GM19452 (cell line): Measurements from ENCODE around the gene KLRG1.

Source experiments
- ATAC-seq: cut with Tn5 transposase; IDR thresholded peaks from one replicate; pipeline ENCODE4 v1.9.1; 2021; ENCODE audit not compliant: unreplicated experiment

The KLRG1 gene

DNA sequence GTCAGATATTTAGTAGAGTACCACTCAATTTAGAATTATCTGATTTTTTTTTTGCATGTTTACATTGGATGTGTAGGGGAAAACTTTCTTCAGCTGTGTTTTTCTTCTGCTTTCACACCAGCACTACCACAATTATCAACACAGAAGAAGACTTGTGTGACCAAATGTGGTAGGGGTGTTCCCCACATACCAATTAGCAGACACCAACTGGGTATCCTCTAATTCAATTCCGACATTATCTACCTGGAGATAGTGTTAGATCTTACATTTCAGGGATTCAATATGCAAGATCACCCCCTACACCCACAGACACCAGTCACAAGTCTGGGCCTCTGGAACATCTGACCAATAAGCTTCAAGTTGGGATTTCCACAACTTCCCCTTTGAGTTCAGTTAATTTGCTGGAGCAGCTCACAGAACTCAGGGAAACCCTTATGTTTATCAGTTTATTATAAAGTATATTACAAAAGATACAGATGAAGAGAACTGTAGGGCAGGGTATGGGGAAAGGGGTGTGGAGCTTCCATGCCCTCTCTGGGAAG, 4.1 kb upstream of the KLRG1 start:
- no peak for ATAC-seq

- no peak for ATAC-seq
Observed at GRCh38 chr12:8987163-8987562, 2.2 kb upstream of the KLRG1 start.

- ATAC-seq, result no peak
Observed at GRCh38 chr12:8987685-8988084, 1.7 kb upstream of the KLRG1 start.

DNA sequence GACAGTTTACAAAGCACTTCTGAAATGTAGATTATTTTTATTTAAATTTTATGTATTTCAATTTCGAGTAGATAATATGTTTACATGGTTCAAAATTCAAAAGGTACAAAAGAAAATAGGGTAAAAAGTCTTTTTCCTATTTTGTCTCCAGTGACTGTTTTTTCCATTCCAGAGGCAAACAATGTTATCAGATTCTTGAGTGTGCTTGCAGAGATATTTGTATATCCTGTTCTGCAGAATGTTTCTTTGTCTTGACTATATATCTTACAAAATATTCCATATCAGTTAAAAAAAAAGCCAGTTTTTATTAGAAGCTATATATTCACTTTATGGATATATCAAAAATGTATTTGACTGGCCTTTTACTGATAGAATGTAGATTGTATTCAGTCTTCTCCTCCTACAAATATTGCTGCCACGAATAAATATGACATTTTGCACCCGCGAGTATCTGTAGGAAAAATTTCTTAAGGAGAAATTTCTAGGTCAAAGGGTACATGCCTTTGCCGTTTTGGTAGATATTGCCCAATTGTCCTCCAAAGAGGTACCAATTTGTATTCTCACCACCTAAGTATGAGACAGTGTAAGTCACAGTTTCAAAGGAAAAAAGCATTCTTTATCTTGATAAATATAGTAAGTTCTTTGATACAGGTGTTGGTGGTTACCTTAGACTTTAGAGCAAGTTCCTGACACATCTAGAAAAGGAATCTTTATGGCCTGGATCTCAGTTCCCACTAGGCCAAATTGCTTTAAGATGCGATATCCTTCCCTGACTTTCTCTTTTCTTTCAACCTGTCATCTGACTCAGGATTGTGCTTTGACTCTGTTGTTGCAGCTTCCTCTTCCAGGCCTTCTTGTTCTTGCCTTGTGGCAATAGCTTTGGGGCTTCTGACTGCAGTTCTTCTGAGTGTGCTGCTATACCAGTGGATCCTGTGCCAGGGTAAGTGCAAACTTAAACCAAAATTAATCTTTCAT, 2.3 kb downstream of the KLRG1 start:
- no peak for ATAC-seq

- ATAC-seq, result no peak
Observed at GRCh38 chr12:8993827-8994226, 4.5 kb downstream of the KLRG1 start.

DNA sequence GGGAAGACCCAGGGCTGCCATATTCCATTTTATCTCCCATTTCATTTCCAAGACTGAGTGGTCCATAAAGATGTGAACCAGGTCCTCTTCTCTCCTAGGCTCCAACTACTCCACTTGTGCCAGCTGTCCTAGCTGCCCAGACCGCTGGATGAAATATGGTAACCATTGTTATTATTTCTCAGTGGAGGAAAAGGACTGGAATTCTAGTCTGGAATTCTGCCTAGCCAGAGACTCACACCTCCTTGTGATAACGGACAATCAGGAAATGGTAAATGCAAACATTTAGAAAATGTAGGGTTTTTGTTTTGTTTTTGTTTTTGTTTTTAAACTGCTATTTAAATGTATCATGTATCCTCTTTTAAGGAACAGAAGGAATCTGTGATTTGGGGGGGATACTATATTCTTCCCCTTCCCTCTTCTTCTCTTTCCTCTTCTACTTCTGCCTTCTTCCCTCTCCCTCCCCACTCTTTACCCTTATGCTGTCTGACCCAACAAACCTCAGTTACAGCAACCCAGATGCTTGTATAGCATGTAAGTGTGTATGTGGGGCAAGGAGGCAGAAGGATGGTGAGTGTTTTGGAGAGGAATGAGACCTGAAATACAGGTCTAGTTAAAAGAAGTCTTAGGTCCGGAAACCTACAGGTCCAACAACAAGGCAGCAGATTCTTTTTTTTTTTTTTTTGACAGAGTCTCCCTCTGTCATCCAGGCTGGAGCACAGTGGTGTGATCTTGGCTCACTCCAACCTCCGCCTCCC, 5.9 kb downstream of the KLRG1 start:
- ATAC-seq, result no peak

GRCh38 chr12:8996682-8997405, 7.5 kb downstream of the KLRG1 start:
- ATAC-seq, result peak; percentile 96

DNA sequence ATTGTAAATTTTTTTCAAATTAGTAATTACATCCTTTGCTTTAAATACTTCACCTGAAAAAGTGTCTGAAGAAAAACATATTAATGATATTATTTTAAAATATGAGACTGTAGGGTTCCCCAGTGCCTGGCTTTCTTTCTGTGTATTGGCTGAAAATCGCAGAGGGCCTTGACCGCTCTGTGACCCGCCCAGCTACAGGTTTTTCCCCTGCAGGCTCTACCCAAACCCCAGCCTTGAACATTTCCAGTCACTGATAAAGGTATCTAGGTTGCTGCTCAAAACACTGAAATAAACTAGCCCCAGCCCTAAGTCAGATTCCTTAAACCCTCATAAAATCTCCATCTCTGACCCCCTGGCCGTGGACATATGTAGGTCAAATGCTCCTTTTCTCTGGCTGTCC, 11.9 kb downstream of the KLRG1 start:
- no peak for ATAC-seq

GRCh38 chr12:9002335-9002734, 13.0 kb downstream of the KLRG1 start:
- ATAC-seq, result no peak

- no peak for ATAC-seq
Observed at GRCh38 chr12:9022592-9022991, 33.2 kb downstream of the KLRG1 start.

DNA sequence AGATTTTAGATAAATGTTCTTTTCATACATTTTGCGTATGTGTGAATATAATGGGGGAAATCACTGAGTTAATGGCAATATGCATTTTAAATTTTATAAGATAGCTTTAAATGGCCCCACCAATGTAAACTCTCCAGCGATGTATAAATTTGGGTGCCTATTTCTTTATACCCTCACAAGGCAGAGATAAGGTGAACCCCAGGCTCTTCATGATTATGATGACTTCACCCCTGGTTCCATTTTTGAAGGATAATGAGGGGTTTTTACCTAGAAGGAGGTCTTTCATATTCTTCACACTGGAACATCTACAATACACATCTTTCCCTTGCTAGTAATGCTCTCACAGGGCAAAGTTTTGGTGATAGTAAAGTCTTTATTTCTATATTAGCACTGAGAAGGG, 35.2 kb downstream of the KLRG1 start:
- no peak for ATAC-seq

DNA sequence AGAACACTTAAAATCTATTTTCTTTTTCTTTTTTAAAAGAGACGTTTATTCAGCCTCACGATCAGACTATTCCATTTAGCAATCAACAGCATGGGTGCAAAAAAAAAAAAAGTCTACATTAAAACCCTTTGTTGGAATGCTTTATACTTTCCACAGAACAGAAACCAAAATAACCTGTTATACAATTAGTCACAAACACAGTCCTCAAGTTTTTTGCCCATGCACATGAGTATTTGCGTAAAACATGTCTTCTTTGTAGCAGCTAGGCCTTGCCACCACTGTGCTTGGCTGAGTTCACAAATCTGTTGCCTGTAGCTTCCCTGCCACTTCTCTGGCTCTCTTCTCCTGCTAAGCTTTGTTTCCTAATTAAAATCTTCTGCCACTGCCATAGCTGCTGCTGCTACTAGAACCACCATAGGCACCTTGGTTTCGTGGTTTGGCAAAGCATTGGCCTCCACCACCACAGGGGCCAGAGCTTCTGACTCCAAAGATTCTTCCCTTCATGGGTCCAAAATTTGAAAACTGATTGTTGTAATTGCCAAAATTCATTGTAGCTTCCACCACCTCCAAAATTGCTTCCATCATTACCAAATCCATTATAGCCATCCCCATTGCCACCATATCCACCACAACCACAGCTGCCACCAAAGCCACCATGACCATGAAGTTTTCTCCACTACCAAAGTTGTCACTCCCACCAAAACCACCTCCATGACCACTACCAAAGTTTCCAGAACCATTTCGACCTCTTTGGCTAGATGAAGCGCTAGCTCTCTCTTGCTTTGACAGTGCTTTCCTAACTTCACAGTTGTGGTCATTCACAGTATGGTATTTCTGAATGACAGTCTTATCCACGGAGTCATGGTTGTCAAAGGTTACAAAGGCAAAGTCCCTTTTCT, 38.1 kb downstream of the KLRG1 start:
- ATAC-seq, result no peak

DNA sequence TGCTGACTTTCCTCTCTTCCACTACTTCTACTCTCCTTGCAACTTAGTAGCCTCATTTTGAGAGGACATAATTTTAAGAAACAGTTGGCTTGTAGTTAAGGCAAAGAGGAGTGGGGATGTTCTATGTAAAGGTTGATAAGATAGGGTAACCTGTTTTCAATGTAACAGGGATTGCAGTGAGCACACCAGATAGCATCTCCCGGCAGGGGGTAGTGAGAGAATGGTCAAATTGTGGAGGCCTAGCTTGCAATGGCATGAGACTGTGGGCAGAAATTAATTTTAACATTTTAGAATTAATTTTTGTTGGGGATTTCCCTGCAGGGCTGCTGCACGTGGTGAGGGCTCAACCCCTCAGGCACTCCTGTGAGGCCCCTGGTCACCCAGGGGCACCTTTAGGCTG, 41.4 kb downstream of the KLRG1 start:
- ATAC-seq, result no peak

DNA sequence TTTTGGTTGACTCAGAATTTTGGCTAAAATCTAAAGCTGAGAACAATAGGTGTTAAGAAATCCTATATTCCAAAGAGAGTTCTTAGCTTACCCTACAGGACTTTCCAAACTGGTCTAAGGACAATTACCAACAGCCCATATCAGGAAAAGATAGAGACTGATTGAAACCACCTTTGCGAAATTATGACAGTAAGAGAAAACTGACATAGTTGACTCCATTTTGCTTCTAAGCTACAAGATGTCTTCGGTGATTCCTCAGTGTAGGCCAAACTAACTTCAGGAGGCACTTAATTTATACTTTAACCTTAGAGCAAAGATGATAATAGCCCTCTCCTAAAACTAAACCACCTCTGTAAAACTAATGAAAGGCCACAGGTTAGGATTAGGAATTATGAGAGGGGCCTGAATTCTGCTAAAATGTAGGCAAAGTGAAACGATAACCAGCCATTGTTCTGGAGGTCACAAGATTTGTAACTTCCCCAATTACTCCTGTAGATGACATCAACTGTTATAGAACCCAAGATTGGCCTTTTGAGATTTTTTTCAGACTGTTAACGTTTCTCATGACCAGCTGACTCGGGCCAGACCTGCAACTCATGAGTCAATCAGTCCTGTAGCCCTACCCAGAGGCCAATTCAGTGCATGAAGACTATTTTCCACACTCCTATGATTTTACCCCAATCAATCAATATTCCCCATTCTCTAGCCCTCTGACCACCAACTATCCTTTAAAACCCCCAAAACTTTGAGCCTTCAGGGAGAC, 43.0 kb downstream of the KLRG1 start:
- no peak for ATAC-seq

DNA sequence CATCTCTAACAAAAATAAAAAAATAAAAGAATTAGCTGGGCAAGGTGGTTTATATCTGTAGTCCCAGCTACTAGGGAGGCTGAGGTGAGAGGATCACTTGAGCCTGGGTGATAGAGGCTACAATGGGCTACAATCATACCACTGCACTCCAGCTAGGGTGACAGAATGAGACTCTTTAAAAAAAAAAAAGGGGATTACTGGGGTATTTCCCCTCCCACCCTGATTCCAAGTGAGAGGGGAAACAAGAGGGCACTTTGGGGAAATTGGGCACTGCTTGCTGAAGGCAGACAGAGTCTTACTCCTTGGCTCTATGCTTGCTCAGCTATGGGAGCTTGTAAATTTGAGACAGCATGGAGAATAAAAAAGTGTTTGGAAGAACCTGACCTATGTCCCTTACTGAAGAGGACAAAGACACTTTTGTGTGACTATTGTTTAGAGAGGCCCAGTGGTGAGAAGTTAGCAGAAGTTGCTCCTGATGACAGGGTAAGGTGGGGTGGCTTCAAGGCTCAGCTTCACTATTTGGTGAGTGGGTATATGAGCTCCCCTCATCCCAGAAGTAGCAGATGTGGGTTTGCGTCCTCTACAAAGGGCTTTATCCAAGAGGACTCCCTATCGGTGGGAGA, 44.0 kb downstream of the KLRG1 start:
- ATAC-seq, result no peak

DNA sequence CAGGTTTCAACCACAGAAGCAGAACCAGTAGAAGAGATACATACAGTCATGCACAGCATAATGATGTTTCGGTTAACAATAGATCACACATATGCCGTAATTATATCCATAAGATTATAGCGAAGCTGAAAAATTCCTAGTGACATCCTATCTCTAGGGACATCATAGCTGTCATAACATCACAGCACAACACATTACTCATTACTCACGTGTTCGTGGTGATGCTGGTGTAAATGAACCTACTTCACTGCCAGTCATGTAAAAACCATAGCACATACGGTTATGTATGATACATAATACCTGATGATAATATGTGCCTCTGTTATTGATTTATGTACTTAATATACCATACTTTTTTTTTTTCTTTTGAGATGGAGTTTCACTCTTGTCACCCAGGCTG, 44.7 kb downstream of the KLRG1 start:
- no peak for ATAC-seq

DNA sequence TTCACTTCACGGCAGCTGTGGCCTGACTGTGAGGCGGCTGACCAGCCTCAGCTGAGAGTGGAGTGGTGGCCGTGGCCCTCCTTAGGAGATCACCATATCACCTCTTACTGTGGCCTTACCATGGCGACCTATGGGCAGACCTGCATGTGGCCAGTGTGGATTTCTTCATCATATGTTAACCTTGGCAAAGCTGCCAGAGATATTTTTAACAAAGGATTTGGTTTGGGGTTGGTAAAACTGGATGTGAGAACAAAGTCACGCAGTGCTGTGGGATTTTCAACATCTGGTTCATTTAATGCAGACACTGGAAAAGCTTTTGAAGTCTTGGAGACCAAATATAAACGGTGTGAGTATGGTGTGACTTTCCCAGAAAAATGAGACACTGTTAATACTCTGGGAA, 46.9 kb downstream of the KLRG1 start:
- ATAC-seq, result no peak

DNA sequence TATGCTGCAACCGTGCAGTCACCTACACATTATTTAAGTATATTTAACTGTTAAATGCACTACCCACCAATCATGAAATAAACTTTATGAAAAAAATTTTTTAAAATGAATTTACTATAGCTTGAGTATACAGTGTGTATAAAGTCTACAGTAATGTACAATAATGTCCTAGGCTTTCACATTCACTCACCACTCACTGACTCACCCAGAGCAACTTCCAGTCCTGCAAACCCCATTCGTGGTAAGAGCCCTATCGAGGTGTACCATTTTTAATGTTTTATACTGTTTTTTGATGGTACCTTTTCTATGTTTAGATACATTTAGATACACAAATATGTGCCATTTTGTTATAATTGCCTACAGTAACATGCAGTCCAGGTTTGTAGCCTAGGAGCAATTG, 48.1 kb downstream of the KLRG1 start:
- ATAC-seq, result no peak

DNA sequence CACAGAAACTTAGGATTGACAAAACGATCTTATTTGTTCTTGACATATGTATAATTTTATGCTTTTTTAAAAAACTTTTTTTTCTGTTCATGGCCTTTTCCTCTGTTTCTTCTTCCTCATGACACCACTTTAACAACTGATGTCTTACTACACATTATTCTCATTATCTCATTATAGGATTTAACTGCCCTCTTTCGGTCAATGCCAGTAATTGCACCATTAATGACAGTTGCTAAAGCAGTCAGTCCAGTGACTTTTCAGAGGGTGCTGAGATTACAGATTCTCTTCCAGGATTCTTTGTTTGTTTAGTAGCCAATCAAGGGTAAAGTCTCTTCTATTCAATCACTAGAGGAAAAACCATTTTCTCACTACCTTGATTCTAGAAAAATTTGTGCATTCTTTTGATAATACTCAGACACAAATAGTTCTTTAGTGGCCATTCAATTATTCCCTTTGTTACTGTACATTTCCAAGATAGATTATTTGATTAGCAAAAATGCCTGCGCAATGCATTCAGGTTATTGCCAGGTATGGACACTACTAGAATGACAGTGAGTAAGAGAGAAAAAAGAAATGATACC, 50.1 kb downstream of the KLRG1 start:
- ATAC-seq, result no peak
